Smooth muscle cell (in vitro differentiated cells): ENCODE measurements around the gene HNRNPA0. TPM values are rescaled to one million over a fixed set of nuclear protein-coding genes. Genes with fewer than 3 reads are reported as not detected.
A peak's percentile ranks its signal among the peaks of the same experiment; 100 is the strongest.

ENCODE experiments used
- DNase-seq: peaks from one replicate; lab custom pipeline; 2025; ENCODE audit not compliant: unreplicated experiment; lab: John Stamatoyannopoulos, UW
- H2AFZ ChIP-seq: fragments of 200-600 bp; sonication (generic); 2 replicates; pipeline ENCODE4 v1.6.0; 2016; ENCODE audit warnings: antibody characterized with exemption, low read depth, mild to moderate bottlenecking
- H3F3A ChIP-seq: fragments of 200-600 bp; sonication (generic); 2 replicates; pipeline ENCODE4 v1.6.0; 2017; ENCODE audit warnings: antibody characterized with exemption, low read depth
- H3K27ac ChIP-seq: fragments of 200-600 bp; sonication (generic); 2 replicates; pipeline ENCODE4 v1.5.1; 2016; ENCODE audit warnings: low read depth, mild to moderate bottlenecking
- H3K27me3 ChIP-seq: fragments of 200-600 bp; sonication (generic); 2 replicates; pipeline ENCODE4 v1.6.1; 2016; ENCODE audit warnings: low read depth, mild to moderate bottlenecking
- H3K36me3 ChIP-seq: fragments of 200-600 bp; sonication (generic); 2 replicates; pipeline ENCODE4 v1.5.1; 2016; ENCODE audit warnings: low read depth
- H3K4me1 ChIP-seq: fragments of 200-600 bp; sonication (generic); 2 replicates; pipeline ENCODE4 v1.5.1; 2016; ENCODE audit warnings: low read depth
- H3K4me2 ChIP-seq: fragments of 200-600 bp; sonication (generic); 2 replicates; pipeline ENCODE4 v1.6.0; 2016; ENCODE audit warnings: mild to moderate bottlenecking
- H3K4me3 ChIP-seq: fragments of 200-600 bp; sonication (generic); 2 replicates; pipeline ENCODE4 v1.5.1; 2016; ENCODE audit warnings: mild to moderate bottlenecking
- H3K79me2 ChIP-seq: fragments of 200-600 bp; sonication (generic); 2 replicates; pipeline ENCODE4 v1.6.0; 2016; ENCODE audit warnings: low read depth, mild to moderate bottlenecking
- H3K9ac ChIP-seq: fragments of 200-600 bp; sonication (generic); 2 replicates; pipeline ENCODE4 v1.6.0; 2016; ENCODE audit warnings: low read depth
- H3K9me3 ChIP-seq: fragments of 200-600 bp; sonication (generic); replicated peaks from 2 replicates; pipeline ENCODE4 v1.5.1; 2016; ENCODE audit warnings: low read depth
- H4K20me1 ChIP-seq: fragments of 200-600 bp; sonication (generic); 2 replicates; pipeline ENCODE4 v1.6.0; 2016; ENCODE audit warnings: low read depth
- WGBS: methylation state at CpG from one replicate; pipeline ENCODE4 v1.1.7; 2016; ENCODE audit warnings: low lambda C conversion rate; 5-methylcytosine and 5-hydroxymethylcytosine counted together
- polyA plus RNA-seq: library from polyadenylated mRNA; unstranded; fragments of >200 nt; fragmentation: Nextera tagmentation; extraction: Ambion mirVana; gene quantifications from 2 replicates; pipeline ENCODE4 v1.2.1, GENCODE V29; 2016
- total RNA-seq: library from RNA; depleted of rRNA; stranded (reverse); fragments of >200 nt; gene quantifications from 2 replicates; pipeline ENCODE4 v1.2.3, GENCODE V29; 2014
- TF ChIP-seq, protein P1 (sequence below): fragments of 200-600 bp; sonication (generic); IDR thresholded peaks from 2 replicates; pipeline ENCODE4 v1.5.1; 2017; ENCODE audit warnings: borderline replicate concordance, mild to moderate bottlenecking, antibody characterized with exemption; ENCODE audit not compliant: insufficient read depth, poor library complexity, severe bottlenecking

Gene HNRNPA0
- total and polyA plus RNA-seq, 2 experiments from 2014 or later, result 14.4 to 18.8 TPM

DNA sequence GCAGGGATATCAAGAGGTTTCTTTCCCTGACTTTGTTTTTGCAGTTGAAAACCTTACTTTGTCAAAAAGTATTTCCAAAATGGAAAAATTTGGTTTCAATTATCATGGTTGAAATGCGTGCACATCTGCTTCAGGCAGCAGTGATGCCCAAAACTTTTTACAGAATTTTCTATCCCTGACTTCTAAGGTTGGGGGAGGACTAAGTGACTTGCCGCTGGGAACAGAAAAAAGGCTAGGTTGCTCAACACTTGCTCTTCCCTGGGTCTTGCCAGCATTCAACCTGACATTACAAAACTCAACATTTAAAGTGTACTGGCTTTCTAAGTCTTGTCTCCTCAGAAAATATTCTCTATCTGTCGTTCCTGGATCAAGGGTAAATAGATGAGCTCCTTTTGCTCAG is 23.0 kb downstream of the HNRNPA0 start:
- H3K27ac ChIP-seq, result no peak overlapping the region

DNA sequence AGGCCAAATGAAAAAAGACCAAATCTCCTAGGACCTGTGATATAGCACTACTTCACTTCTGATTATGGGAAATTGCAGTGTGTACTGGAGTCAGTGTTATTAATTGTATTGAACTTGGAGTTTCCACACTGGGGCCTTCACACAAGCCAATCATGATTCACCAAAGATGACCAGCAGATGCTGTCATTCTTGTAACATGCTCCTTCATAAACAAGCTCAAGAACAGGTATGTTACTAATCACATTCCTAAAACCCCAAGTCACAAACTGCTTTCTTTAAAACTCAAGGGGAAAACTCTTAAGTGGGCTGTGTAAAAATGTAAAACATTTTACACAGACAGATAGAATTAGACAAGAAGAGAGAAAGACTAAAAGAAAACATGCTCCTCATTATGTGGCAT is 23.8 kb downstream of the HNRNPA0 start:
- Histone ChIP-seq H3K27ac (peak overlapping the region; percentile 43), H3K79me2 (no peaks in the 10 kb centered on the region), H3F3A (no peaks in the 10 kb centered on the region), H3K4me1 (peaks cover 13% of the 10 kb centered on the region), H3K9ac (no peak overlapping the region), H3K27me3 (no peaks in the 10 kb centered on the region), H3K4me2 (no peak overlapping the region), H2AFZ (no peak overlapping the region), H3K4me3 (no peak overlapping the region), H3K9me3 (no peaks in the 10 kb centered on the region), H4K20me1 (no peaks in the 10 kb centered on the region), H3K36me3 (no peaks in the 10 kb centered on the region)
- TF ChIP-seq, protein P1, sequence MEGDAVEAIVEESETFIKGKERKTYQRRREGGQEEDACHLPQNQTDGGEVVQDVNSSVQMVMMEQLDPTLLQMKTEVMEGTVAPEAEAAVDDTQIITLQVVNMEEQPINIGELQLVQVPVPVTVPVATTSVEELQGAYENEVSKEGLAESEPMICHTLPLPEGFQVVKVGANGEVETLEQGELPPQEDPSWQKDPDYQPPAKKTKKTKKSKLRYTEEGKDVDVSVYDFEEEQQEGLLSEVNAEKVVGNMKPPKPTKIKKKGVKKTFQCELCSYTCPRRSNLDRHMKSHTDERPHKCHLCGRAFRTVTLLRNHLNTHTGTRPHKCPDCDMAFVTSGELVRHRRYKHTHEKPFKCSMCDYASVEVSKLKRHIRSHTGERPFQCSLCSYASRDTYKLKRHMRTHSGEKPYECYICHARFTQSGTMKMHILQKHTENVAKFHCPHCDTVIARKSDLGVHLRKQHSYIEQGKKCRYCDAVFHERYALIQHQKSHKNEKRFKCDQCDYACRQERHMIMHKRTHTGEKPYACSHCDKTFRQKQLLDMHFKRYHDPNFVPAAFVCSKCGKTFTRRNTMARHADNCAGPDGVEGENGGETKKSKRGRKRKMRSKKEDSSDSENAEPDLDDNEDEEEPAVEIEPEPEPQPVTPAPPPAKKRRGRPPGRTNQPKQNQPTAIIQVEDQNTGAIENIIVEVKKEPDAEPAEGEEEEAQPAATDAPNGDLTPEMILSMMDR, result no peak
- DNase-seq, result no peak

More for the DNA sequence above, 23.0 kb downstream of the HNRNPA0 start:
- Histone ChIP-seq H3K36me3 (no peaks in the 10 kb centered on the region), H3K27me3 (no peaks in the 10 kb centered on the region), H4K20me1 (no peaks in the 10 kb centered on the region), H3K4me3 (no peak overlapping the region), H3K4me2 (no peak overlapping the region), H2AFZ (no peak overlapping the region), H3K79me2 (no peaks in the 10 kb centered on the region), H3K9ac (no peak overlapping the region), H3K9me3 (no peaks in the 10 kb centered on the region), H3F3A (peaks cover 3% of the 10 kb centered on the region), H3K4me1 (peaks cover 15% of the 10 kb centered on the region)
- WGBS, result 80% methylated on average over 3 of the region's 3 CpGs
- no peak for DNase-seq
- TF ChIP-seq, protein P1, result no peak

DNA sequence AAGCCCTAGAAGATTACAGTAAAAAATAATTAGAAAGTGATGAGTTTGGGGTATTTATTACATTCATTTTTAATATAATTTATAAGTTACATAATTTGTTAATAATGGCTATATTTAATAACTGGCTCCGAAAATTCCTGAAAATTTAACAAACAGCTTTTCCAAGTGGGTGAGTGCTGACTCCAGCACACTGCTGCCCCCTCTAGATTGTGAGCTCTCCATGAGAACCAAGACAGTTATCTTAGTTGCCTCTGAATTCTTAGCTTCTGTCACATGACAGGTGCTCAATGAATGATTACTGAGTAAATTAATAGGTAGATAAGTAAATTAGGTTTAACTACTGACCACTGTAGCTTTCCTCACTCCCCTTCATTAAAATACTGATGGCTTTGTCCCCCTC is 26.1 kb downstream of the HNRNPA0 start:
- Histone ChIP-seq H3K4me1 (no peaks in the 10 kb centered on the region), H2AFZ (no peak overlapping the region), H3K9ac (no peak overlapping the region), H3K27ac (no peak overlapping the region), H3K9me3 (no peaks in the 10 kb centered on the region), H3K4me3 (no peak overlapping the region), H4K20me1 (no peaks in the 10 kb centered on the region), H3K27me3 (no peaks in the 10 kb centered on the region), H3F3A (no peaks in the 10 kb centered on the region), H3K4me2 (no peak overlapping the region), H3K36me3 (no peaks in the 10 kb centered on the region), H3K79me2 (no peaks in the 10 kb centered on the region)
- WGBS, result 84% methylated on average over 1 of the region's 1 CpG
- TF ChIP-seq, protein P1, result peak; percentile 6
- DNase-seq, result no peak

DNA sequence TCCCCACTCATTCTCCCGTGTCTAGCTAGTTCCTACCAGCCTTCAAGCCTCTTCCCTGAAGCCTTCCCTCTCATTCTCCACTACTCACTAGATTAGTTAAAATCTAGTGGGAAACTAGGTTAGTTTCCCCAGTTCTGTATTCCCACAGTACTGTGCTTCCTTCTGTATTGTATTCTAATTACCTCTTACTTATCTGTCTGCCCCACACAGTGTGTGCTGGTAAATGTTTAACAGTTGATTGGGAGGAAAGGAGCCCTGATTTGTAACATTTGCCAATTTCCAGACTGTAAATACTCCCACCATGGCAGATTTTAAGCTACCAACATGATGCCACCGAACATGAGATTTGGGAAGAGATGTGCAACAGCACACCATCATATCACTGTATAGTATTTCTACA is 26.5 kb downstream of the HNRNPA0 start:
- no peaks in the 10 kb centered on the region for H3K9me3 ChIP-seq
- H3K4me3 ChIP-seq, result no peak overlapping the region
- H3K9ac ChIP-seq, result no peak overlapping the region
- no peak overlapping the region for H3K27ac ChIP-seq
- no peaks in the 10 kb centered on the region for H3K36me3 ChIP-seq
- no peak overlapping the region for H3K4me2 ChIP-seq
- no peaks in the 10 kb centered on the region for H3K27me3 ChIP-seq
- TF ChIP-seq, protein P1, result no peak
- 94% methylated on average over 2 of the region's 2 CpGs for WGBS
- H3F3A ChIP-seq, result no peaks in the 10 kb centered on the region
- H4K20me1 ChIP-seq, result no peaks in the 10 kb centered on the region
- no peak for DNase-seq
- H2AFZ ChIP-seq, result no peak overlapping the region
- no peaks in the 10 kb centered on the region for H3K79me2 ChIP-seq
- no peaks in the 10 kb centered on the region for H3K4me1 ChIP-seq
